ENCODE results near the gene FRMD6.

The FRMD6 gene

DNA sequence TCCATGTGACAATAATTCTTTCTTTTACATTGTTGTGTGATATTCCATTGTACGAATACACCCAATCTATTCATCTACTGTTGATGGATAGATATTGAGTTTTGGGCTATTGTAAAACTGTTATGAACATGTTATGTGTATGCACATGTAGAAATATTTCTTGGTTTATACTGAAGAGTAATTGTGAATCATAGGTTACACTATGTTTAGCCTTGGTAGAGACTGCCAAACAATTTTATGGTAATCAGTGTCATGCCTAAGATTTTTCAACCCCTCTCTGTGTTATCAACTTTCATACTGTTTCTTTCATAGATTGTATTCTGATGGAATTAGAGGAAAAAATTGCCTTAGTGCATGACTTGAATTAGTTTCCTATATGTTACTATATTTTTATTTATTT is 39.5 kb downstream of the FRMD6 start:
- no peaks in the 10 kb centered on the region for H3K9me3 ChIP-seq (ENCODE audit: insufficient read depth, low read length)
- H3K79me2 ChIP-seq (ENCODE audit: insufficient read depth, low read length) = no peaks in the 10 kb centered on the region

DNA sequence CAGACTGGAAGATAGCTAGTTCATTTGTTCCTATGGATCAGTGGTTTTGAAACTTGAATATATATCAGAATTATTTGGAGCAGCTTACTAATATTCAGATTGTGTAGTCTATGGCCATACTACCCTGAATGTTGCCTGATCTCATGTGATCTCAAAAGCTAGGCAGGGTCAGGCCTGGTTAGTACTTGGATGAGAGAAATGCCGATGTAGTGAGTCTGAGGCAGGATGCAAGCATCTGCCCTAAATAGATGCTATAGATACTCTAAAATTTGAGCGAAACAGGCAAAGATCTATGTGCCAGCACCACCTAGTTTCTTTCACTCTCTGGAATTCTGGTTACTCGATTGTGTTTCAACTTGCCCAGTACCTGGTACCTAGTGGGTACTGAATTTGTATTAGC is 40.9 kb downstream of the FRMD6 start:
- no peaks in the 10 kb centered on the region for H3K79me2 ChIP-seq (ENCODE audit: insufficient read depth, low read length)
- H3K9me3 ChIP-seq (ENCODE audit: insufficient read depth, low read length) = no peaks in the 10 kb centered on the region
- no peaks in the 10 kb centered on the region for H3K27me3 ChIP-seq (ENCODE audit: low read length)
- no peaks in the 10 kb centered on the region for H3K9me2 ChIP-seq (replicated peaks; ENCODE audit: insufficient read depth, low read length)
- TF ChIP-seq EZH2phosphoT487 (conservative IDR thresholded peaks at IDR 0.05; ENCODE audit: low read length) = no peak
- TF ChIP-seq, protein P1, sequence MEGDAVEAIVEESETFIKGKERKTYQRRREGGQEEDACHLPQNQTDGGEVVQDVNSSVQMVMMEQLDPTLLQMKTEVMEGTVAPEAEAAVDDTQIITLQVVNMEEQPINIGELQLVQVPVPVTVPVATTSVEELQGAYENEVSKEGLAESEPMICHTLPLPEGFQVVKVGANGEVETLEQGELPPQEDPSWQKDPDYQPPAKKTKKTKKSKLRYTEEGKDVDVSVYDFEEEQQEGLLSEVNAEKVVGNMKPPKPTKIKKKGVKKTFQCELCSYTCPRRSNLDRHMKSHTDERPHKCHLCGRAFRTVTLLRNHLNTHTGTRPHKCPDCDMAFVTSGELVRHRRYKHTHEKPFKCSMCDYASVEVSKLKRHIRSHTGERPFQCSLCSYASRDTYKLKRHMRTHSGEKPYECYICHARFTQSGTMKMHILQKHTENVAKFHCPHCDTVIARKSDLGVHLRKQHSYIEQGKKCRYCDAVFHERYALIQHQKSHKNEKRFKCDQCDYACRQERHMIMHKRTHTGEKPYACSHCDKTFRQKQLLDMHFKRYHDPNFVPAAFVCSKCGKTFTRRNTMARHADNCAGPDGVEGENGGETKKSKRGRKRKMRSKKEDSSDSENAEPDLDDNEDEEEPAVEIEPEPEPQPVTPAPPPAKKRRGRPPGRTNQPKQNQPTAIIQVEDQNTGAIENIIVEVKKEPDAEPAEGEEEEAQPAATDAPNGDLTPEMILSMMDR (IDR thresholded peaks at IDR 0.05; ENCODE audit: insufficient read depth, low read length, poor library complexity, severe bottlenecking) = no peak
- H3K27ac ChIP-seq (ENCODE audit: low read depth, low read length) = no peak overlapping the region
- H3K4me2 ChIP-seq (ENCODE audit: low read depth, low read length, poor library complexity, severe bottlenecking) = no peak overlapping the region
- no peaks in the 10 kb centered on the region for H4K20me1 ChIP-seq (ENCODE audit: low read depth, low read length)
- no peak overlapping the region for H2AFZ ChIP-seq (ENCODE audit: low read depth, low read length, severe bottlenecking)
- H3K36me3 ChIP-seq (ENCODE audit: low read length) = no peaks in the 10 kb centered on the region
- H3K4me3 ChIP-seq (ENCODE audit: insufficient read depth, low read length, poor library complexity, severe bottlenecking) = no peak overlapping the region
- H3F3A ChIP-seq (ENCODE audit: insufficient read depth) = no peaks in the 10 kb centered on the region
- H3K9ac ChIP-seq (ENCODE audit: low read length) = no peak overlapping the region

More for the DNA sequence above, 39.5 kb downstream of the FRMD6 start:
- Histone ChIP-seq H3K4me3 (ENCODE audit: insufficient read depth, low read length, poor library complexity, severe bottlenecking) (no peak overlapping the region), H3K27me3 (ENCODE audit: low read length) (no peaks in the 10 kb centered on the region), H3K4me2 (ENCODE audit: low read depth, low read length, poor library complexity, severe bottlenecking) (no peak overlapping the region), H3K27ac (ENCODE audit: low read depth, low read length) (no peak overlapping the region), H3F3A (ENCODE audit: insufficient read depth) (no peaks in the 10 kb centered on the region), H3K9me2 (replicated peaks; ENCODE audit: insufficient read depth, low read length) (no peaks in the 10 kb centered on the region), H2AFZ (ENCODE audit: low read depth, low read length, severe bottlenecking) (no peak overlapping the region), H3K36me3 (ENCODE audit: low read length) (no peaks in the 10 kb centered on the region), H4K20me1 (ENCODE audit: low read depth, low read length) (no peaks in the 10 kb centered on the region), H3K9ac (ENCODE audit: low read length) (no peak overlapping the region)
- no peak for TF ChIP-seq EZH2phosphoT487 (conservative IDR thresholded peaks at IDR 0.05; ENCODE audit: low read length)
- TF ChIP-seq, protein P1 (IDR thresholded peaks at IDR 0.05; ENCODE audit: insufficient read depth, low read length, poor library complexity, severe bottlenecking) = no peak

DNA sequence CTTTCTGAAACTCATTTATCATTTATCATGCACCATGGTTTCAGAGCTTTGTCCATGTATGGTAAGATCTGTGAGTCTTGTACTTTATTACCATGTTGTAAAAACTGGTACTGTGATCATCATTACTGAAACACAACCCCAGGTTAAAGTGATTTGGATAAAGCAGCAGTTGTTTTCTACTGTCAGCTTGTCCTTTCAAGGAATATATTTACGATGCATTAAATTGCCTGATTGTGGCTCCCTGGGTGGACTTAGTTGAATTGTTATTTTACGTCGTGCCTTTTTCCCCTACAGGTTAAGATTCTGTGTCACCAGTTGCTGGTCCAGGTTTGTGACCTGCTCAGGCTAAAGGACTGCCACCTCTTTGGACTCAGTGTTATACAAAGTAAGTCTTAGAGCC is 46.1 kb downstream of the FRMD6 start:
- H3K9ac ChIP-seq (ENCODE audit: low read length) = no peak overlapping the region
- TF ChIP-seq, protein P1 (IDR thresholded peaks at IDR 0.05; ENCODE audit: insufficient read depth, low read length, poor library complexity, severe bottlenecking) = no peak
- no peak for TF ChIP-seq EZH2phosphoT487 (conservative IDR thresholded peaks at IDR 0.05; ENCODE audit: low read length)
- no peak overlapping the region for H3K4me3 ChIP-seq (ENCODE audit: insufficient read depth, low read length, poor library complexity, severe bottlenecking)
- H3K4me2 ChIP-seq (ENCODE audit: low read depth, low read length, poor library complexity, severe bottlenecking) = no peak overlapping the region
- H3F3A ChIP-seq (ENCODE audit: insufficient read depth) = no peaks in the 10 kb centered on the region
- H3K9me3 ChIP-seq (ENCODE audit: insufficient read depth, low read length) = no peaks in the 10 kb centered on the region
- H3K27ac ChIP-seq (ENCODE audit: low read depth, low read length) = no peak overlapping the region
- no peaks in the 10 kb centered on the region for H3K27me3 ChIP-seq (ENCODE audit: low read length)
- H3K36me3 ChIP-seq (ENCODE audit: low read length) = no peaks in the 10 kb centered on the region
- H4K20me1 ChIP-seq (ENCODE audit: low read depth, low read length) = no peaks in the 10 kb centered on the region
- H2AFZ ChIP-seq (ENCODE audit: low read depth, low read length, severe bottlenecking) = no peak overlapping the region
- H3K9me2 ChIP-seq (replicated peaks; ENCODE audit: insufficient read depth, low read length) = no peaks in the 10 kb centered on the region
- no peaks in the 10 kb centered on the region for H3K79me2 ChIP-seq (ENCODE audit: insufficient read depth, low read length)
